PFSK-1 (cell line): ENCODE results near the gene PABPN1.

Experiments
- FOXP2 ChIP-seq: optimal IDR thresholded peaks from 2 replicates; pipeline ENCODE3; 2011; ENCODE audit warnings: borderline replicate concordance, control low read depth, inconsistent platforms; ENCODE audit not compliant: insufficient read depth; ENCODE audit errors: extremely low read length, extremely low read depth
- POLR2AphosphoS5 ChIP-seq: IDR thresholded peaks from 2 replicates; pipeline ENCODE4 v1.6.1; 2012; ENCODE audit warnings: low read depth, mild to moderate bottlenecking, control low read depth, low read length, moderate library complexity
- SIN3A ChIP-seq: IDR thresholded peaks from 2 replicates; pipeline ENCODE4 v1.6.1; 2012; ENCODE audit warnings: mild to moderate bottlenecking, low read length, moderate library complexity, borderline replicate concordance; ENCODE audit not compliant: insufficient read depth
- TAF1 ChIP-seq: IDR thresholded peaks from 2 replicates; pipeline ENCODE4 v1.6.1; 2012; ENCODE audit warnings: low read length, control low read depth, borderline replicate concordance; ENCODE audit not compliant: insufficient read depth
- TF ChIP-seq, protein P1 (sequence below), 2 experiments: IDR thresholded peaks; 2 replicates each; pipeline versions ENCODE4 v1.6.1 to v1.8.0; 2011 to 2012; ENCODE audit warnings: low read depth in 2 of 2, low read length in 2 of 2, control low read depth in 1 of 2, inconsistent platforms in 1 of 2, mild to moderate bottlenecking in 1 of 2, moderate library complexity in 1 of 2; ENCODE audit not compliant: insufficient read depth in 1 of 2

DNA sequence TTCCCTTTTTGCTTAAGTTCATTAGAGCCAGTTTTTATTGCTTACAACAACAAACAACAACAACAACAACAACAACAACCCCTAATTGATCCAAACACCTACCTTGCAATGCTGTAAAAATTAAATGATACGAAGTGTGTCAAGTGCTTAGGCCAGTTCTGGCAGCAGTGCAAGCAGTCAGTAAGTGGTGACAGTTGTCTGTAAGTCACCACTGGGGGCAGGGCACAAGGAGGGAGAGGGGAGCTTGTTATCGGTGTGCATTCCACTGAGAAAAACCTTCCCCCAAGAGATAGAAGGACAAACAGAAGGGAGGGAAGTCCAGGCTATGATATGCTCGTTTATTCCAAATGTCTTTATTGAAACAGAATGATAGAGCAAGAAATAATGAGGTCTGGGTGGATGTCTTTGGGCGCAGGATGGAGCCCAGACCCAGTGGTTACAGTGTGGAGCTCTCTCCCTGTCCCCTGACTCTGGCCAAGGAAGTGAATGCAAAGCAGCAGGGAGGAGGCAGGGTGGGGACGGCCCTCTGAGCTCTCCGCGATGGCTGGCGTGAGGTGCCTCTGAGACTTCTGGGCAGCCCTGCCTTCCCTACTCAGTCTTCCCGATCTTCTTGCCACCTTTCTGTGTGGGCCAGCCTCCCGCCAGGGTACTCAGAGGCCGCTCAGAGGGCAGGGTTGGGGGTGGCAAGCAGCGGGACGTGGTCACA lies 24.9 kb downstream of the PABPN1 start:
- no peak for TF ChIP-seq TAF1
- TF ChIP-seq FOXP2, result no peak
- TF ChIP-seq POLR2AphosphoS5, result no peak
- TF ChIP-seq, protein P1, sequence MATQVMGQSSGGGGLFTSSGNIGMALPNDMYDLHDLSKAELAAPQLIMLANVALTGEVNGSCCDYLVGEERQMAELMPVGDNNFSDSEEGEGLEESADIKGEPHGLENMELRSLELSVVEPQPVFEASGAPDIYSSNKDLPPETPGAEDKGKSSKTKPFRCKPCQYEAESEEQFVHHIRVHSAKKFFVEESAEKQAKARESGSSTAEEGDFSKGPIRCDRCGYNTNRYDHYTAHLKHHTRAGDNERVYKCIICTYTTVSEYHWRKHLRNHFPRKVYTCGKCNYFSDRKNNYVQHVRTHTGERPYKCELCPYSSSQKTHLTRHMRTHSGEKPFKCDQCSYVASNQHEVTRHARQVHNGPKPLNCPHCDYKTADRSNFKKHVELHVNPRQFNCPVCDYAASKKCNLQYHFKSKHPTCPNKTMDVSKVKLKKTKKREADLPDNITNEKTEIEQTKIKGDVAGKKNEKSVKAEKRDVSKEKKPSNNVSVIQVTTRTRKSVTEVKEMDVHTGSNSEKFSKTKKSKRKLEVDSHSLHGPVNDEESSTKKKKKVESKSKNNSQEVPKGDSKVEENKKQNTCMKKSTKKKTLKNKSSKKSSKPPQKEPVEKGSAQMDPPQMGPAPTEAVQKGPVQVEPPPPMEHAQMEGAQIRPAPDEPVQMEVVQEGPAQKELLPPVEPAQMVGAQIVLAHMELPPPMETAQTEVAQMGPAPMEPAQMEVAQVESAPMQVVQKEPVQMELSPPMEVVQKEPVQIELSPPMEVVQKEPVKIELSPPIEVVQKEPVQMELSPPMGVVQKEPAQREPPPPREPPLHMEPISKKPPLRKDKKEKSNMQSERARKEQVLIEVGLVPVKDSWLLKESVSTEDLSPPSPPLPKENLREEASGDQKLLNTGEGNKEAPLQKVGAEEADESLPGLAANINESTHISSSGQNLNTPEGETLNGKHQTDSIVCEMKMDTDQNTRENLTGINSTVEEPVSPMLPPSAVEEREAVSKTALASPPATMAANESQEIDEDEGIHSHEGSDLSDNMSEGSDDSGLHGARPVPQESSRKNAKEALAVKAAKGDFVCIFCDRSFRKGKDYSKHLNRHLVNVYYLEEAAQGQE (IDR thresholded peaks at IDR 0.05; ENCODE audit: insufficient read depth in 1 of 2, low read depth in 2 of 2, low read length in 2 of 2), result no peak
- no peak for TF ChIP-seq SIN3A
